Measurements from ENCODE around the gene ZNF99. TPM values are rescaled to one million over a fixed set of nuclear protein-coding genes. Genes with fewer than 3 reads are reported as not detected.

Gene ZNF99
- total RNA-seq, result not detected in 2 replicates
- not detected in 2 replicates for polyA plus RNA-seq

DNA sequence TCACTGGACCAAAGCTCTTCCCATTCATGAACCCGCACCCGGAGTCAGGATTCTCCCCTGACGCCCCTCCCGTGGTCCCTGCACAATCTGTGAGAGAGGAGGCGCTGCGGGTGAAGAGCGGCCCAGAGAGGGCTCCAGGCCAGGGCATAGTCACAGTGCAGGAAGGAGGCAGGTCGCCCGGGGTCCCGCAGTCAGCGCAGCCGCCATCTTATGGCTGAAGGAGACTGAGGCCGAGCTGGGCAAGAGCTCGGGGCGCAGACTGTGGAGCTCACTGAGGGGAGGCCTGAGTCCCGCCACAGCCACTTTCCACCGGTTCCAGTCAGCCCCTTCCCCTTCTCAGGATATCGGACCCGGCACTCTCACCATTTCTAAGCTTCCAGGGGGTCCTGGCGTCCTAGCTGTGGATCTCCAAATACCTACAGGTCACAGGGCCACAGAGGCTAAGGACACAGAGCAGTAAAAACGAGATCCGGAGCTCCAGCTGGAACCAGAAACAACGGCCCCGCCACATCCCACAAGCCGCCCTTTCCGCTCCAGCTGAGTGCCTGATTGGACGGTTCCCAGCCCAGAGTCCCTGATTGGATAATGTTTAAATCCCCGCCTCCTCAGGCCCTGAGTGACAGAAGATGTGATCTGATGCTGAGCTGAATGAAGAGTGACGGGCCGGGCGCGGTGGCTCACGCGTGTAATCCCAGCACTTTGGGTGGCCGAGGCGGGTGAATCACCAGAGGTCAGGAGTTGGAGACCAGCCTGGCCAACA lies at the start of gene ZNF99:
ZNF99 (minus strand) TSS at position 501 of the 760 bp plus-strand sequence; CDS start at position 366, 135 bp downstream.
- no peaks in the 10 kb centered on the region for H3K36me3 ChIP-seq (replicated peaks; ENCODE audit: insufficient read depth, low read depth)
- no peak within 1 kb of the TSS for H2AFZ ChIP-seq
- H3K27me3 ChIP-seq, result no peaks in the 10 kb centered on the region
- 90% methylated on average over 36 of the region's 36 CpGs for WGBS (ENCODE audit: low lambda C conversion rate, missing lambda C conversion rate)
- H3K4me2 ChIP-seq, result no peak within 1 kb of the TSS
- no peaks in the 10 kb centered on the region for H3K9me2 ChIP-seq (replicated peaks; ENCODE audit: insufficient read depth)
- H3K4me1 ChIP-seq (ENCODE audit: insufficient read depth), result no peaks in the 10 kb centered on the region
- no peaks in the 10 kb centered on the region for H4K20me1 ChIP-seq (ENCODE audit: insufficient read depth, poor library complexity, severe bottlenecking)
- no peak within 1 kb of the TSS for H3K27ac ChIP-seq
- TF ChIP-seq EZH2 (IDR thresholded peaks at IDR 0.05; ENCODE audit: borderline replicate concordance) (no peak), EZH2phosphoT487 (IDR thresholded peaks at IDR 0.05; ENCODE audit: low read depth, severe bottlenecking, unreplicated experiment) (no peak)
- TF ChIP-seq, protein P1, sequence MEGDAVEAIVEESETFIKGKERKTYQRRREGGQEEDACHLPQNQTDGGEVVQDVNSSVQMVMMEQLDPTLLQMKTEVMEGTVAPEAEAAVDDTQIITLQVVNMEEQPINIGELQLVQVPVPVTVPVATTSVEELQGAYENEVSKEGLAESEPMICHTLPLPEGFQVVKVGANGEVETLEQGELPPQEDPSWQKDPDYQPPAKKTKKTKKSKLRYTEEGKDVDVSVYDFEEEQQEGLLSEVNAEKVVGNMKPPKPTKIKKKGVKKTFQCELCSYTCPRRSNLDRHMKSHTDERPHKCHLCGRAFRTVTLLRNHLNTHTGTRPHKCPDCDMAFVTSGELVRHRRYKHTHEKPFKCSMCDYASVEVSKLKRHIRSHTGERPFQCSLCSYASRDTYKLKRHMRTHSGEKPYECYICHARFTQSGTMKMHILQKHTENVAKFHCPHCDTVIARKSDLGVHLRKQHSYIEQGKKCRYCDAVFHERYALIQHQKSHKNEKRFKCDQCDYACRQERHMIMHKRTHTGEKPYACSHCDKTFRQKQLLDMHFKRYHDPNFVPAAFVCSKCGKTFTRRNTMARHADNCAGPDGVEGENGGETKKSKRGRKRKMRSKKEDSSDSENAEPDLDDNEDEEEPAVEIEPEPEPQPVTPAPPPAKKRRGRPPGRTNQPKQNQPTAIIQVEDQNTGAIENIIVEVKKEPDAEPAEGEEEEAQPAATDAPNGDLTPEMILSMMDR (IDR thresholded peaks at IDR 0.05; ENCODE audit: poor library complexity), result no peak
- H3K79me2 ChIP-seq, result no peaks in the 10 kb centered on the region
- H3K4me3 ChIP-seq, result no peak within 1 kb of the TSS
- no peaks in the 10 kb centered on the region for H3K9me3 ChIP-seq (ENCODE audit: low read depth)
- no peak for DNase-seq (ENCODE audit: low spot score)

GRCh38 chr19:22832031-22832762 lies 48.2 kb upstream of the ZNF99 start, which contains the start of gene ZNF723:
ZNF723 (plus strand) TSS chr19:22832291; CDS start chr19:22832380, 89 bp downstream.
- H3K9me2 ChIP-seq (replicated peaks; ENCODE audit: insufficient read depth), result no peaks in the 10 kb centered on the region
- no peak for DNase-seq (ENCODE audit: low spot score)
- TF ChIP-seq EZH2 (IDR thresholded peaks at IDR 0.05; ENCODE audit: borderline replicate concordance) (no peak), EZH2phosphoT487 (IDR thresholded peaks at IDR 0.05; ENCODE audit: low read depth, severe bottlenecking, unreplicated experiment) (no peak)
- TF ChIP-seq, protein P1 (IDR thresholded peaks at IDR 0.05; ENCODE audit: poor library complexity), result no peak
- no peaks in the 10 kb centered on the region for H3K36me3 ChIP-seq (replicated peaks; ENCODE audit: insufficient read depth, low read depth)
- no peak within 1 kb of the TSS for H3K4me2 ChIP-seq
- H3K4me1 ChIP-seq (ENCODE audit: insufficient read depth), result no peaks in the 10 kb centered on the region
- no peak within 1 kb of the TSS for H3K4me3 ChIP-seq
- H4K20me1 ChIP-seq (ENCODE audit: insufficient read depth, poor library complexity, severe bottlenecking), result no peaks in the 10 kb centered on the region
- peaks cover 3% of the 10 kb centered on the region for H3K9me3 ChIP-seq (ENCODE audit: low read depth)
- no peak within 1 kb of the TSS for H2AFZ ChIP-seq
- H3K79me2 ChIP-seq, result no peaks in the 10 kb centered on the region
- 86% methylated on average over 31 of the region's 31 CpGs for WGBS (ENCODE audit: low lambda C conversion rate, missing lambda C conversion rate)
- H3K27ac ChIP-seq, result no peak within 1 kb of the TSS
- no peaks in the 10 kb centered on the region for H3K27me3 ChIP-seq

GRCh38 chr19:22831211-22831610 lies 47.3 kb upstream of the ZNF99 start:
- Histone ChIP-seq H3K4me2 (no peak overlapping the region), H3K9me2 (replicated peaks; ENCODE audit: insufficient read depth) (no peaks in the 10 kb centered on the region), H3K79me2 (no peaks in the 10 kb centered on the region), H2AFZ (no peak overlapping the region), H4K20me1 (ENCODE audit: insufficient read depth, poor library complexity, severe bottlenecking) (no peaks in the 10 kb centered on the region), H3K27me3 (no peaks in the 10 kb centered on the region), H3K4me1 (ENCODE audit: insufficient read depth) (no peaks in the 10 kb centered on the region), H3K27ac (no peak overlapping the region), H3K4me3 (no peak overlapping the region), H3K9me3 (ENCODE audit: low read depth) (peaks cover 3% of the 10 kb centered on the region), H3K36me3 (replicated peaks; ENCODE audit: insufficient read depth, low read depth) (no peaks in the 10 kb centered on the region)
- DNase-seq (ENCODE audit: low spot score), result no peak
- 89% methylated on average over 11 of the region's 11 CpGs for WGBS (ENCODE audit: low lambda C conversion rate, missing lambda C conversion rate)
- no peak for TF ChIP-seq EZH2 (IDR thresholded peaks at IDR 0.05; ENCODE audit: borderline replicate concordance)
- TF ChIP-seq EZH2phosphoT487 (IDR thresholded peaks at IDR 0.05; ENCODE audit: low read depth, severe bottlenecking, unreplicated experiment), result no peak
- TF ChIP-seq, protein P1 (IDR thresholded peaks at IDR 0.05; ENCODE audit: poor library complexity), result no peak
